GM12878 (cell line): Measurements from ENCODE around the gene MYL12B. TPM values are rescaled to one million over a fixed set of nuclear protein-coding genes. Genes with fewer than 3 reads are reported as not detected.

Experiments used
- ATAC-seq: fragments of 200-7000 bp; cut with Tn5 transposase; 3 replicates; pipeline ENCODE4 v1.9.1; 2020; ENCODE audit warnings: mild to moderate bottlenecking, moderate library complexity
- BruUV-seq: library from RNA; stranded (reverse); fragments of 400-500 nt; replicated peaks from 2 replicates; lab custom pipeline; 2021; lab: Mats Ljungman, UMichigan
- CTCF ChIA-PET: fragments of 300-600 bp; sonication (Branson Sonifier 250); formaldehyde crosslinking; extraction: SDS; loops from one replicate; lab custom pipeline; 2021; ENCODE audit warnings: inconsistent platforms; lab: Yijun Ruan, JAX
- POLR2A ChIA-PET: fragments of 350-600 bp; formaldehyde crosslinking; extraction: SDS; loops from one replicate; lab custom pipeline; 2021; ENCODE audit warnings: inconsistent platforms; lab: Charles Lee
- RAD21 ChIA-PET: fragments of 300-600 bp; sonication (Branson Sonifier 250); formaldehyde crosslinking; loops from one replicate; lab custom pipeline; 2023; ENCODE audit warnings: antibody characterized with exemption; ENCODE audit not compliant: unreplicated experiment; lab: Charles Lee
- SMC1A ChIA-PET: fragments of 300-600 bp; sonication (Branson Sonifier 250); formaldehyde crosslinking; loops from one replicate; lab custom pipeline; 2023; ENCODE audit not compliant: unreplicated experiment, uncharacterized antibody; lab: Charles Lee
- DNase-seq: peaks from one replicate; pipeline ENCODE4 v3.0.0-alpha.2; 2011; ENCODE audit warnings: low read depth, low spot score
- FAIRE-seq: peaks from 3 replicates; lab custom pipeline; 2011; peaks lifted over from hg19 to GRCh38; lab: Jason Lieb, UNC
- H2AFZ ChIP-seq: 2 replicates; pipeline ENCODE4 v1.6.0; 2011; ENCODE audit warnings: low read depth, low read length, control low read depth; ENCODE audit not compliant: control insufficient read depth
- H3K27ac ChIP-seq: 2 replicates; pipeline ENCODE4 v1.5.1; 2011; ENCODE audit warnings: control low read depth; ENCODE audit not compliant: control insufficient read depth, insufficient read depth
- H3K27me3 ChIP-seq, 2 experiments: replicated peaks in 1 of 2; 2 replicates each; pipeline versions ENCODE4 v1.6.0 to v1.6.1; 2011; ENCODE audit warnings: low read length in 1 of 2; ENCODE audit not compliant: control insufficient read depth in 2 of 2, insufficient read depth in 2 of 2
- H3K36me3 ChIP-seq, 2 experiments: 2 replicates each; pipeline ENCODE4 v1.5.1; 2011; ENCODE audit warnings: low read length in 1 of 2; ENCODE audit not compliant: control insufficient read depth in 2 of 2, insufficient read depth in 2 of 2
- H3K4me1 ChIP-seq: 2 replicates; pipeline ENCODE4 v1.6.1; 2011; ENCODE audit warnings: mild to moderate bottlenecking, low read length, moderate library complexity, mixed read lengths; ENCODE audit not compliant: control insufficient read depth, insufficient read depth
- H3K4me2 ChIP-seq: 2 replicates; pipeline ENCODE4 v1.6.0; 2011; ENCODE audit warnings: control low read depth; ENCODE audit not compliant: control insufficient read depth, insufficient read depth
- H3K4me3 ChIP-seq: fragments of 200-600 bp; sonication (generic); 2 replicates; pipeline ENCODE4 v1.5.1; 2016
- H3K79me2 ChIP-seq: 2 replicates; pipeline ENCODE4 v1.6.0; 2011; ENCODE audit warnings: low read length; ENCODE audit not compliant: control insufficient read depth, insufficient read depth
- H3K9ac ChIP-seq: 2 replicates; pipeline ENCODE4 v1.8.0; 2011; ENCODE audit warnings: low read length, control low read depth, mixed read lengths; ENCODE audit not compliant: control insufficient read depth, insufficient read depth
- H3K9me3 ChIP-seq: replicated peaks from 3 replicates; pipeline ENCODE4 v1.5.1; 2011; ENCODE audit warnings: mild to moderate bottlenecking, low read length; ENCODE audit not compliant: control insufficient read depth, insufficient read depth
- H4K20me1 ChIP-seq: 2 replicates; pipeline ENCODE4 v1.6.0; 2011; ENCODE audit not compliant: control insufficient read depth, insufficient read depth
- CEBPB ChIP-seq, 2 experiments: fragments of 150-350 bp in 1 of 2; IDR thresholded peaks; 2 replicates each; pipeline ENCODE4 v1.6.1; 2012 to 2014; ENCODE audit warnings: low read depth in 2 of 2, low read length in 2 of 2, borderline replicate concordance in 1 of 2, inconsistent platforms in 1 of 2
- MTA3 ChIP-seq: IDR thresholded peaks from 2 replicates; pipeline ENCODE4 v1.6.1; 2012; ENCODE audit warnings: low read length, inconsistent platforms, borderline replicate concordance
- ZNF217 ChIP-seq: fragments of 450-650 bp; IDR thresholded peaks from 2 replicates; pipeline ENCODE4 v1.6.1; 2017; ENCODE audit warnings: antibody characterized with exemption, mild to moderate bottlenecking
- WGBS: methylation state at CpG from one replicate; pipeline ENCODE4 v1.1.6; 2016; ENCODE audit warnings: low lambda C conversion rate; ENCODE audit not compliant: insufficient replicate concordance, insufficient coverage; ENCODE audit errors: missing lambda C conversion rate; 5-methylcytosine and 5-hydroxymethylcytosine counted together
- in situ Hi-C: fragments of 300-500 bp; cut with MboI; formaldehyde crosslinking; loops from 9 replicates; pipeline ENCODE4 v1.14.3; 2018; ENCODE audit warnings: mixed read lengths
- intact Hi-C: fragments of 100-400 bp; cut with micrococcal nuclease; formaldehyde crosslinking; loops from one replicate; pipeline ENCODE4 v1.14.2; 2022; ENCODE audit not compliant: unreplicated experiment
- polyA plus RNA-seq, 11 experiments: library from polyadenylated mRNA; depleted of rRNA in 4 of 11; unstranded in 6 of 11; stranded (reverse) in 5 of 11; fragments of >200 nt; fragmentation: Nextera tagmentation in 4 of 11; fragmentation: Illumina TruSeq in 1 of 11; extraction: Ambion mirVana in 4 of 11; extraction: Trizol in 1 of 11; gene quantifications; 1 replicate in 1 of 11; 2 replicates in 10 of 11; pipeline versions ENCODE4 v1.2.1 to v1.2.3, GENCODE V29; 2011 to 2016; ENCODE audit warnings: inconsistent platforms in 2 of 11, missing spikeins in 2 of 11, low read depth in 1 of 11
- total RNA-seq, 4 experiments: library from RNA; depleted of rRNA in 3 of 4; stranded (reverse); fragments of >200 nt in 3 of 4; fragmentation: Illumina TruSeq in 1 of 4; extraction: Trizol in 1 of 4; gene quantifications; 2 replicates each; pipeline versions ENCODE4 v1.2.1 to v1.2.3, GENCODE V29; 2013 to 2021
- TF ChIP-seq, protein P1 (sequence below): fragments of 450-650 bp; formaldehyde crosslinking; IDR thresholded peaks from 2 replicates; pipeline ENCODE4 v1.5.0; 2022; ENCODE audit warnings: mild to moderate bottlenecking, missing genetic modification characterization
- TF ChIP-seq, protein P2 (sequence below): fragments of 450-650 bp; IDR thresholded peaks from 2 replicates; pipeline ENCODE4 v1.6.1; 2017; ENCODE audit warnings: antibody characterized with exemption, mild to moderate bottlenecking, moderate library complexity

The MYL12B gene
- total and polyA plus RNA-seq, 10 of the 15 experiments (the other 5 are each of a cell fraction or from before 2014, with no cell fraction given) = 179 to 739 (median 400) TPM

DNA sequence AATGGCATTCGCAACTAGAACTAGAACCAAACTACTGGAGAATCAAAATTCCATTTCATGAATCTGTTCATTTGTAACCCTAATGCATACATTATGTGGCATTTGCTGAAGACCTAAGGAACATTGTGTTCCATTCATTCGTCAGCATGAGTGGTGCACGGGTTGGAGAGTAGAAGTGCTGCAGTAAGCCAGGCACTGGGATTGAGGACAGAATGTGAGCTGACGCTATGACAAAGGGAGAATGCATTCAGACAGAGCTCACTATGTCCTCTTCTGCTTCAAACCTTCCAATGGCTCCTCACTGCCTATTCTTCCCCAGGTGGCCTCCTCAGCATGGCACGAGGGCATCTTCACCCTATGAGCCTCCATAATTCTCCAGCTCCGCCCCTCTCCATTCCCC, 35.9 kb upstream of the MYL12B start:
- H2AFZ ChIP-seq = no peak overlapping the region
- no peaks in the 10 kb centered on the region for H3K9me3 ChIP-seq
- H4K20me1 ChIP-seq = no peaks in the 10 kb centered on the region
- WGBS = 68% methylated on average over 6 of the region's 6 CpGs
- 0 out of 2 replicates have a peak, but pooled peaks cover 2% of the 10 kb centered on the region for H3K4me1 ChIP-seq
- in situ Hi-C loops (no loop called here), intact Hi-C loops (no loop called here)
- no peak overlapping the region for H3K4me3 ChIP-seq
- no peaks in the 10 kb centered on the region for H3K79me2 ChIP-seq
- H3K9ac ChIP-seq = no peak overlapping the region
- no peaks in the 10 kb centered on the region for H3K27me3 ChIP-seq
- TF ChIP-seq CEBPB (IDR thresholded peaks at IDR 0.05; ENCODE audit: borderline replicate concordance in 1 of 2, low read depth in 2 of 2, low read length in 2 of 2) (no peak), MTA3 (no peak), ZNF217 (no peak)
- TF ChIP-seq, protein P1, sequence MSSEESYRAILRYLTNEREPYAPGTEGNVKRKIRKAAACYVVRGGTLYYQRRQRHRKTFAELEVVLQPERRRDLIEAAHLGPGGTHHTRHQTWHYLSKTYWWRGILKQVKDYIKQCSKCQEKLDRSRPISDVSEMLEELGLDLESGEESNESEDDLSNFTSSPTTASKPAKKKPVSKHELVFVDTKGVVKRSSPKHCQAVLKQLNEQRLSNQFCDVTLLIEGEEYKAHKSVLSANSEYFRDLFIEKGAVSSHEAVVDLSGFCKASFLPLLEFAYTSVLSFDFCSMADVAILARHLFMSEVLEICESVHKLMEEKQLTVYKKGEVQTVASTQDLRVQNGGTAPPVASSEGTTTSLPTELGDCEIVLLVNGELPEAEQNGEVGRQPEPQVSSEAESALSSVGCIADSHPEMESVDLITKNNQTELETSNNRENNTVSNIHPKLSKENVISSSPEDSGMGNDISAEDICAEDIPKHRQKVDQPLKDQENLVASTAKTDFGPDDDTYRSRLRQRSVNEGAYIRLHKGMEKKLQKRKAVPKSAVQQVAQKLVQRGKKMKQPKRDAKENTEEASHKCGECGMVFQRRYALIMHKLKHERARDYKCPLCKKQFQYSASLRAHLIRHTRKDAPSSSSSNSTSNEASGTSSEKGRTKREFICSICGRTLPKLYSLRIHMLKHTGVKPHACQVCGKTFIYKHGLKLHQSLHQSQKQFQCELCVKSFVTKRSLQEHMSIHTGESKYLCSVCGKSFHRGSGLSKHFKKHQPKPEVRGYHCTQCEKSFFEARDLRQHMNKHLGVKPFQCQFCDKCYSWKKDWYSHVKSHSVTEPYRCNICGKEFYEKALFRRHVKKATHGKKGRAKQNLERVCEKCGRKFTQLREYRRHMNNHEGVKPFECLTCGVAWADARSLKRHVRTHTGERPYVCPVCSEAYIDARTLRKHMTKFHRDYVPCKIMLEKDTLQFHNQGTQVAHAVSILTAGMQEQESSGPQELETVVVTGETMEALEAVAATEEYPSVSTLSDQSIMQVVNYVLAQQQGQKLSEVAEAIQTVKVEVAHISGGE = no peak
- TF ChIP-seq, protein P2, sequence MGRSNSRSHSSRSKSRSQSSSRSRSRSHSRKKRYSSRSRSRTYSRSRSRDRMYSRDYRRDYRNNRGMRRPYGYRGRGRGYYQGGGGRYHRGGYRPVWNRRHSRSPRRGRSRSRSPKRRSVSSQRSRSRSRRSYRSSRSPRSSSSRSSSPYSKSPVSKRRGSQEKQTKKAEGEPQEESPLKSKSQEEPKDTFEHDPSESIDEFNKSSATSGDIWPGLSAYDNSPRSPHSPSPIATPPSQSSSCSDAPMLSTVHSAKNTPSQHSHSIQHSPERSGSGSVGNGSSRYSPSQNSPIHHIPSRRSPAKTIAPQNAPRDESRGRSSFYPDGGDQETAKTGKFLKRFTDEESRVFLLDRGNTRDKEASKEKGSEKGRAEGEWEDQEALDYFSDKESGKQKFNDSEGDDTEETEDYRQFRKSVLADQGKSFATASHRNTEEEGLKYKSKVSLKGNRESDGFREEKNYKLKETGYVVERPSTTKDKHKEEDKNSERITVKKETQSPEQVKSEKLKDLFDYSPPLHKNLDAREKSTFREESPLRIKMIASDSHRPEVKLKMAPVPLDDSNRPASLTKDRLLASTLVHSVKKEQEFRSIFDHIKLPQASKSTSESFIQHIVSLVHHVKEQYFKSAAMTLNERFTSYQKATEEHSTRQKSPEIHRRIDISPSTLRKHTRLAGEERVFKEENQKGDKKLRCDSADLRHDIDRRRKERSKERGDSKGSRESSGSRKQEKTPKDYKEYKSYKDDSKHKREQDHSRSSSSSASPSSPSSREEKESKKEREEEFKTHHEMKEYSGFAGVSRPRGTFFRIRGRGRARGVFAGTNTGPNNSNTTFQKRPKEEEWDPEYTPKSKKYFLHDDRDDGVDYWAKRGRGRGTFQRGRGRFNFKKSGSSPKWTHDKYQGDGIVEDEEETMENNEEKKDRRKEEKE = no peak
- H3K4me2 ChIP-seq = no peak overlapping the region
- no peak for FAIRE-seq
- no TSS peak for BruUV-seq
- ATAC-seq = no peak
- no peak overlapping the region for H3K27ac ChIP-seq
- POLR2A ChIA-PET = no interaction called here
- H3K36me3 ChIP-seq = no peaks in the 10 kb centered on the region
- no peak for DNase-seq
- SMC1A ChIA-PET = no interaction called here
- CTCF ChIA-PET = interaction anchor here (1.1 kb wide), 2 partner anchors 16 to 19 kb away, joined by 3 to 4 read pairs; no protein-coding TSS in a partner anchor
- RAD21 ChIA-PET = no interaction called here
